ENCODE results near the gene KIF3A.
A peak's percentile ranks its signal among the peaks of the same experiment; 100 is the strongest.

Gene KIF3A

DNA sequence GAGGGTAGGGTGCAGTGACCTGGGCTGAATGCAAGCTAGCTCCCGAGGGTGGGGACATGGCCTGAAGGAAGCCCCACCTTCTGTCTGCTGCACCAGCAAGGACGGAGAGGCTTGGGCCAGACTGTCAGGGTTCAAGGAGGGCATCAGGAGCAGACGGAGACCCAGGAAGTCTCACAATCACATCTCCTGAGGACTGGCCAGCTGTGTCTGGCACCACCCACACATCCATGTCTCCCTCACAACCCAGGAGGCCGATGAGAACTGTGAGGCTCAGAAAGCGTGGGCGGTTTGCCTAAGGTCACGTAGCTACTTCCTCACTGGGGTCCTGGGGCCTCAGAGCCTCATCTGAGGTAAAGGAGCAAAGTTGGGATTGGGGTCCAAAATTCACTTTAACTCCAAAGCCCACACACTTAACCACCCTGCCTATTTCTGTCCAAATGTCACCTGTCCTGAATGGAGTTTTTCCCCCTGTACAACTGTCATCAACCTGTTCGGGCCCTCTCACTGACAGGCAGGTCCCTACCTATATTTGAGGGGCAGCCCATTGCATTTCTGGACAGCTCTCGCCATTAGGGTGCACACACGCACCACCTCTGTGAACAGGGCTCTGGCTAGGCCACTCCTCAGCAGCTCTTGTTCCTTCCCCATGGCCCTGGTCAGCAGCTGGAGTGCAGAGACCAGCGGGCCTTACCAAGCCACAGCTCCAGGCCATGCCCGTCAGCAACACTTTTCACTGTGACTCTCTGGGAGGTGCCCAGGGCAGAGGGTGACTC lies 75.9 kb downstream of the KIF3A start:
- DNase-seq, result peak; percentile 38

- no peak for DNase-seq
Observed at GRCh38 chr5:132659598-132660493, 77.5 kb downstream of the KIF3A start.

GRCh38 chr5:132658381-132659302 lies 78.7 kb downstream of the KIF3A start:
- no peak for DNase-seq

- no peak for DNase-seq
Observed at GRCh38 chr5:132657676-132658380, 79.5 kb downstream of the KIF3A start, which contains the start of gene IL13. Gene IL13 (plus strand): TSS chr5:132658173. CDS start chr5:132658187, 14 bp downstream.

GRCh38 chr5:132656774-132657355 lies 80.5 kb downstream of the KIF3A start:
- DNase-seq, result no peak

- no peak for DNase-seq
Observed at GRCh38 chr5:132655821-132656773, 81.2 kb downstream of the KIF3A start.

- DNase-seq, result no peak
Observed at GRCh38 chr5:132653716-132654115, 83.6 kb downstream of the KIF3A start.

- no peak for DNase-seq
Observed at GRCh38 chr5:132651838-132652469, 85.4 kb downstream of the KIF3A start.

DNA sequence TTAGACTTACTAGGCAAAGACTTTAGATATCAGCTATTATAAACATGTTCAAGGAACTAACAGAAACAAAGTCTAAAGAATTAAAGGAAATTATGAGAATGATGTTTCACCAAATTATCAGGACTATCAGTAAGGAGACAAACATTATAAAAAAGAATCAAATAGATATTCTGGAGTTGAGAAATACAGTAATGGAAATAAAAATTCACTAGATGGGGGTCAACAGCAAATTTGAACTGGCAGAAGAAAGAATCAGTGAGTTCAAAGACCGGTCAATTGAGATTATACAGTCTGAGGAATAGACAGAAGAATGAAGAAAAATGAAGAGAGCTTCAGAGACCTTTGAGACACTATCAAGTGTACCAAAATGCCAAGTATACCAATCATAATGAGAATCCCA lies 89.0 kb downstream of the KIF3A start:
- no peak for DNase-seq

GRCh38 chr5:132647473-132647872 lies 89.9 kb downstream of the KIF3A start:
- DNase-seq, result no peak

GRCh38 chr5:132646583-132647266 lies 90.6 kb downstream of the KIF3A start:
- DNase-seq, result no peak

GRCh38 chr5:132644177-132644576 lies 93.2 kb downstream of the KIF3A start:
- no peak for DNase-seq

All from inflammatory macrophage treated with lipopolysaccharide for 4 hours (primary cell).